ENCODE data around the gene TPH2. TPM values are rescaled to one million over a fixed set of nuclear protein-coding genes. Genes with fewer than 3 reads are reported as not detected.

The TPH2 gene
- 2.1 TPM for total RNA-seq

DNA sequence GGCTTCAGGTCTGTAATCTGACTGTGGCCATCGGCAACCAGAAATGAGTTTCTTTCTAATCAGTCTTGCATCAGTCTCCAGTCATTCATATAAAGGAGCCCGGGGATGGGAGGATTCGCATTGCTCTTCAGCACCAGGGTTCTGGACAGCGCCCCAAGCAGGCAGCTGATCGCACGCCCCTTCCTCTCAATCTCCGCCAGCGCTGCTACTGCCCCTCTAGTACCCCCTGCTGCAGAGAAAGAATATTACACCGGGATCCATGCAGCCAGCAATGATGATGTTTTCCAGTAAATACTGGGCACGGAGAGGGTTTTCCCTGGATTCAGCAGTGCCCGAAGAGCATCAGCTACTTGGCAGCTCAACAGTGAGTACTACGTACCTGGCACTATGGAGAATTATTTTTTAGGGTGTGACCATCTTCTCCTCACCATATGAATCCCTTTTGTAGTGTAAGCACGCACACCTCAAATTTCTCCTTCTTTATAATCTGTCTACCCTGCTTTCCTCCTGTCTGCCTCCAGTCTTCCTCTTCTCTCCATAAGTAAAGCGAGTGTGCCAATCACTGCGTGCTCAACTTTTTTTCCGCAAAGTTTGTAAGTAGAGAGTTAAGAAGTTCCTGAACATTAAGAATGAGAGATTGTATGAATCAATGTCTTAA is at the start of gene TPH2:
TPH2 (plus strand) TSS at position 118 of the 658 bp plus-strand sequence; CDS start at position 260, 142 bp downstream.

Other genes with a start within 250 kb of the TPH2 start
- 24.2 TPM for gene RAB21, start 184.0 kb upstream of the TPH2 start, total RNA-seq
- 34.8 TPM for gene TBC1D15, start 99.1 kb upstream of the TPH2 start, total RNA-seq

Measured in diencephalon (tissue), 1 donor.